ENCODE measurements around the gene SPACA6.

- TF ChIP-seq POLR2A (IDR thresholded peaks at IDR 0.05) (no peak), CTCF (IDR thresholded peaks at IDR 0.05) (no peak)
Observed at GRCh38 chr19:51653162-51653561, 40.0 kb upstream of the SPACA6 start.
